GM18909 (cell line): ENCODE results near the gene CDC42BPA.
"Not testable (repeated sequence)": the region's sequence is repeated elsewhere in the genome, so short reads cannot be mapped to it uniquely, and the experiment has no call there.

Experiments used
- ATAC-seq: cut with Tn5 transposase; IDR thresholded peaks from one replicate; pipeline ENCODE4 v1.9.1; 2021; ENCODE audit warnings: mild to moderate bottlenecking; ENCODE audit not compliant: unreplicated experiment, poor library complexity

The CDC42BPA gene

GRCh38 chr1:227270554-227270953 is 47.7 kb downstream of the CDC42BPA start:
- no peak for ATAC-seq

- ATAC-seq, result no peak
Measured at GRCh38 chr1:227268943-227269342, 49.3 kb downstream of the CDC42BPA start.

DNA sequence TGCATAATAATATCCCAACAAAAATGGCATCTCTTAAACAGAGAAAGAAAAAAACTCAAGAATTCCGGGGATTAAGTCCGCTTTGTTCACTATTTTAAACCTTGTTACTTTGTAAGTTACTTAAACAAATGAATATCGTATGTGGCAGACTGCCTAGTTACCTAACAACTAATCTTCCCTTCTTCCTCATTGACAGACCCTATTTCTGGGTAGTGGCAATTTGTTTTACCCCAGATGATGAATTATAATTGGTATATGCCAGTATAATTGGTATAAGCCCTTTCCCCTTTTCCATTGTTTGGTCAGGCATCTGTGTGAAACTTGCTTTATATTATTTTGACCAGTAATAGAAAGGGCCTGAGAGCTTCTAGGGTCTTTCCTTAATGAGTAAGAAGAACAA is 52.4 kb downstream of the CDC42BPA start:
- no peak for ATAC-seq

DNA sequence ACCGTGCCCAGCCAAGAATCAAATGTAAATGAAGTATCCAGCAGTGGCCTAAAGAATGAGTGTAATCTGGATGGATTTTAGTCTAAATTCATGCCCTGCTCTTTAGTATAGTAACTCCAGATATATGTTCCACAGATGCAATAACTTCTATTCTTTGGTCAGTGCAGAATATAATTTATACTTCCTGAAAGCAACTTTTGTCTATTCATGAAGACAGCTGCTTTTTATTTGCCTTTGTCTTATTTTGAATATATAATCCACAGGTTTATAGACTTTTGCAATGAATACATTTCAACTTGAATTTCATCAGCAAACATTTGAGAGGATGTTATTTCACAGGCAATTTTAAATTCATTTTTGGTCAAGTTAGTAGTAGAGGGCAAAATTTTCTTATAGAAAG is 54.4 kb downstream of the CDC42BPA start:
- no peak for ATAC-seq

DNA sequence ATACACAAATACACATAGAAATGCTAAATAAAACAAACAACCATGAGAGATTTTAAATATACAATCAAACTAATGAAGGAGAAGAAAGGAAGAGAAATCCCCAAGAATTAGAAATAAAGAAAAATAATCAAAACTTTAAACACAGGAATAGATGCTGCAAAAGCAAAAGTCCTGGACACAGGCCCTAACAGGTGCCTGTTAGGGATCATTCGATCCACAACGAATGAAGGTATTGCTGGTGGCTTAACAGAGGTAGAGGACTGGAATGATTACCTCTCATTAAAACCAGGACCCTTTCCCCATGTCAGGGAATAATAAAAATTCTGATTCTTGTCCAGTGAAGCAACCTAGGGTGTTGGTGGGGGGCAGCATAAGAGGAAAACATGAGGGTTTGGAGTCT is 56.8 kb downstream of the CDC42BPA start:
- no peak for ATAC-seq

GRCh38 chr1:227260433-227260832 is 57.9 kb downstream of the CDC42BPA start:
- no peak for ATAC-seq

GRCh38 chr1:227257964-227258363 is 60.3 kb downstream of the CDC42BPA start:
- ATAC-seq, result no peak

DNA sequence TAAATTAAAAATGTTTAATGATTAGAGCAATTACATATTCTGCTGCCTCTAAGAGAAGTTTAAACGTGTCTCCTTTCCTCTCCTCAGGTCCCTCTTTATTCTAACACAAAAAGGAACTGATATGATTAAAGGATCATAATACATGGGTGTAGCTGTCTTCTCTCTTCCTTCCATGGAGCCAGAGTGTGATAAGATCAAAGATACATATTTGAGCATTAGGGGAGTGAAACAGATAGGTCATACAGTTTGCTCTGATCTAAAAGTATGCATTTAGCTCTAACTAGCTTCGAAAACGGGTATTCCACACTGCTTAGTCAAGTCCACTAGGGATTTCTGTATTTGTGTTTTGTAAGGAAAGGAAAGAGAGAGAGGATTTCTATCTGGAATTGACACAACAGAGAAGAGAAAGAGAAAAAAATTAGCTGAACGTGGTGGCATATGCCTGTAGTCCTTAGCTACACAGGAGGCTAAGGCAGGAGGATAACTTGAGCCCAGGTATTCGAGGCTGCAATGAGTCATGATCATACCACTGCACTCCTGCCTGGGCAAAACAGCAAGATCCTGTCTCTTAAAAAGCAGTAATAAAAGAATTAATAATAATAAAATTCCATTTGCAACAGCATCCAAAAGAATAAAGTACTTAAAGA is 63.1 kb downstream of the CDC42BPA start:
- ATAC-seq, result no peak

DNA sequence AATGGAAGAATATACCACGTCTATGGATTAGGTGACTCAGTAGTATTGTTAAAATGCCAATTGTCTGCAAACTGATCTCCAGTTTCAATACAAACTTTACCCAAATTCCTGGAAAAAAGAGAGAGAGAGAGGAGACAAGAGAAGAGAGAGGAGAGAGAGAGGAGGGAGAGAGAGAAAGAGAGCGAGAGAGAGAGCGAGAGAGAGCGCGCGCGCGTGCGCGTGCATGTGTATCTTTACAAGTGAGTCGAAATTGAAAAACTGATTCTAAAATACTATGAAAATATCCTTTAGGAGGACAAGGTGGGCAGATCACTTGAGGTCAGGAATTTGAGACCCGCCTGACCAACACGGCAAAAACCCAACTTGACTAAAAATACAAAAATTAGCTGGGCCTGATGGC is 65.2 kb downstream of the CDC42BPA start:
- no peak for ATAC-seq

GRCh38 chr1:227245613-227246320 is 72.5 kb downstream of the CDC42BPA start:
- no peak for ATAC-seq

GRCh38 chr1:227244339-227245118 is 73.8 kb downstream of the CDC42BPA start:
- ATAC-seq, result no peak

GRCh38 chr1:227242811-227243682 is 75.2 kb downstream of the CDC42BPA start:
- ATAC-seq, result no peak

GRCh38 chr1:227240983-227241382 is 77.3 kb downstream of the CDC42BPA start:
- no peak for ATAC-seq

- no peak for ATAC-seq
Measured at GRCh38 chr1:227234998-227235405, 83.3 kb downstream of the CDC42BPA start.

DNA sequence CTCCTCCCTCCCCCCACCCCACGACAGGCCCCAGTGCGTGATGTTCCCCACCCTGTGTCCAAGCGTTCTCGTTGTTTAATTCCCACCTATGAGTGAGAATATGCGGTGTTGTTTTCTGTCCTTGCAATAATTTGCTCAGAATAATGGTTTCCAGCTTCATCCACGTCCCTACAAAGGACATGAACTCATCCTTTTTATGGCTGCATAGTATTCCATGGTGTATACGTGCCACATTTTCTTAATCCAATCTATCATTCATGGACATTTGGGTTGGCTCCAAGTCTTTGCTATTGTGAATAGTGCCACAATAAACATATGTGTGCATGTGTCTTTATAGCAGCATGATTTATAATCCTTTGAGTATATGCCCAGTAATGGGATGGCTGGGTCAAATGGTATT is 87.2 kb downstream of the CDC42BPA start:
- ATAC-seq, result not testable (repeated sequence)

- no peak for ATAC-seq
Measured at GRCh38 chr1:227228201-227228600, 90.1 kb downstream of the CDC42BPA start.

DNA sequence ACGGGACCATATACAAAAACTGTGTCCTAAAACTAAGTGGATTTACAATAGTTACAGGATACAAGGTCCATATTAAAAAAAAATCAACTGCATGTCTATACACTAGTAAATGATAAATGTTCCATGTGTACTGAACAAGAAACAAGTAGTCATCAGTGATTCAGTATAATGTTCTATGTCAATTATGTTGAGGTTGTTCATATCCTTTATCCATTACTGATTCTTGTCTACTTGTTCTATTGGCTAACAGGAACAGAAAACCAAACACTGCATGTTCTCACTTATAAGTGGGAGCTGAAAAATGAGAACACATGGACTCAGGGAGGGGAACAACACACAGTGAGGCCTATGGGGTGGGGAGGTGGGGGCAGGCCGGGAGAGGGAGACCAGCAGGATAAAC is 90.5 kb downstream of the CDC42BPA start:
- ATAC-seq, result no peak

DNA sequence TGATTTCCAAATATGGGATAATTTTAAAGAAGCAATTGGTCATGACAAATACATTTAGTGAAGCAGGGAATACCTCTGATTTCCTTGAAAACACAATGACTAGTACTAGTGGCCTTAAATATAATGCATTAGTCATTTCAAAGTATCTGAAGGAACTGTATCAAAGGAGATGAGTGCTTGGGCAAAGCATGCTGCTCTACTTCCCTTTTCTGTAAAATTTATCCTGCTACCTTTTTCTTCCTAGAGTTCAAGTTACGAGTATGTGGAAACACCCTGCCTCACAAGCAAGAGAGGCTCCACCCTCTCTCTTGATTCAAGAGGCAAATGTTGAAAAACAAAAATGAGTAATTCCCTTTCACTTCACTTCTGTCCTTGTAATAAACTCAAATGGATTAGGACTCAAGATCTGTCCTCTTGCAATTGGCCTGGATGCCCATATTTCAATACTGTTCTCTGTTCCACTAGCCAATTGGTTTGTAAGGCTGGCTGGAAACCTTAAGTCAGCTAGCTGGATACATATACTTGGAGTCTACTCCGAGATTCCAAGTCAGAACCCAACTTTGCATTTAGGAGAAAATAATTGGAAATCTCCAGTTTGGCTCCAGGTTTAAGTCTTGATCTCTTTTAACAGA is 92.5 kb downstream of the CDC42BPA start:
- ATAC-seq, result no peak

GRCh38 chr1:227223171-227223806 is 95.0 kb downstream of the CDC42BPA start:
- ATAC-seq, result no peak
